ENCODE measurements around the gene ITGA6.

The ITGA6 gene

DNA sequence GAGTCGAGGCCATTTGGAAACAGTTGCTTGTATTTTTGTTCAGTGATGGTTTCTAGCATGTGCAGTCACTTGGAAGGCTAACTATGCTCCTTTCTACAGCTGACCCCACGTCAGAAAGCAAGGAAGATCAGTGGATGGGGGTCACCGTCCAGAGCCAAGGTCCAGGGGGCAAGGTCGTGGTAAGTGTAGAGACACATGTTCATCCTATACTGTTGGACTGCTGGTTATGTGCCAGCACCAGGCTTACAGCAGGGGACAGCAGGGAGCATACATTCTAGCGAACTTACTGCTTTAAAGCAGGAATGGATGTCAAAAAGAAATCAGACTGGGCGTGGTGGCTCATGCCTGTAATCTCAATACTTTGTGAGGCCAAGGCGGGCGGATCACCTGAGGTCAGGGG lies 40.0 kb downstream of the ITGA6 start:
- DNase-seq, result no peak

DNA sequence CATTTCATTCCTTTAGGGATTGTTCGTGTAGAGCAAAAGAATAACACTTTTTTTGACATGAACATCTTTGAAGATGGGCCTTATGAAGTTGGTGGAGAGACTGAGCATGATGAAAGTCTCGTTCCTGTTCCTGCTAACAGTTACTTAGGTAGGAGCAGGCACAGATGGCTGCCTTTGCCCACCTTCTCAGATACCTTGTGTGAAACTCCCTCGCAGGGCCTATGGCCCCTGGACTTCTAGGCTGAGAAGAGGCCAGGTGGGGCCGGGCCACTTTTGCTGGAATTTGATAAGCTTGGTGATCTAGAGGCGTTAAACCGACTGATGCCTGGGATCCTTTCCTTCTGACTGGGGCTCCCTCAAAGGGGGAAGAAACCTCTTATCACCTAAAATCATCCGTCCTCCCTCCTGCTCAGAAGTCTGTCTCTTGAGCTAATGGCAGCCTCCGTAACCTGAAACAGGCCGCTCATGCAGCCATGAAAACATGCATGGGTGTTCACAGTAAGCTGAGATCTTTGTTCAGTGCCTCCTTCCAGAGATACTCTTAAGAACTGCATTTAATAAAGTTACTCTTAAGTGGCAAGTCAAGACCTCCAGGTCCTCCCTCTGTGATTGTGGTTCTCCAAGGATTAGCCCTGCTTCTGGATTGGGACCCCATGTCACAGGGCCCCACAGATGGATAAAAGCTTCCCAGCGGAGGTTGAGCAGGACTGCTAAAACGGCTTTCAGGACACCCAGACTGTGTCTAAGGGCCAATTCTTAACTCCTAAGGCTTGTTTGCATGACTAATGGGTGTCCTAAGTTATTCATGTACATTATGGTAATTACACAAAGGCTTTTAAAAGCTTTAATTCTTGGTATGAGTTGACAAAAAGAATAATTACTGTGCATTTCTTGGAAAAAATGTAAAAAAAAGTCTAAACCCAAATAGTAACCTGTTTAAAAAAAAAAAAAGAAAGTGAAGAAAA lies 43.9 kb downstream of the ITGA6 start:
- no peak for DNase-seq

DNA sequence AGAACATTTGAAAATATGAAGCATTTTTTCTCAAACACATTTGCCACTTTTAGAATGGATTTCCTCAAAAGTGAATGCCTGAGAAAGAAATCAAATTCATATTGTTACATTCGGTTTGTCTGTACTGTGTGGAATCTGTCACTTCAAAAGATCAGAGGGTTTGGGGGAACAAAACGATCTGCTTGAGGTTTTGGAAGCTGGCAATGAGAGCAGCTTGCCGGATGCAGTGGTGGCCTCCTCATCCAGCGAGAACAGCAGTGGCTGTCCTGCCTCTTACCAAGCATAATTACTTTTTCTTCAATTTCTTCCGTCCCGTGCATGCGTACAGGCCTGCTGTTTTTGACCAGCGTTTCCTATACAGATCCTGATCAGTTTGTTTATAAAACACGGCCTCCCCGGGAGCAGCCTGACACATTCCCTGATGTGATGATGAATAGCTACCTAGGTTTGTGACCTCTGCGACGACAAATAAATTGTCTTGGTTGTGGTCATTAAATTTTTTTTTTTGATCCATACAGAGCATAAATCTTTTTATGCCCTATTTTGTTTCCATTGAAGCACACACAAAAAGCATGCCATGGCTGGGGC lies 45.2 kb downstream of the ITGA6 start:
- DNase-seq, result no peak

DNA sequence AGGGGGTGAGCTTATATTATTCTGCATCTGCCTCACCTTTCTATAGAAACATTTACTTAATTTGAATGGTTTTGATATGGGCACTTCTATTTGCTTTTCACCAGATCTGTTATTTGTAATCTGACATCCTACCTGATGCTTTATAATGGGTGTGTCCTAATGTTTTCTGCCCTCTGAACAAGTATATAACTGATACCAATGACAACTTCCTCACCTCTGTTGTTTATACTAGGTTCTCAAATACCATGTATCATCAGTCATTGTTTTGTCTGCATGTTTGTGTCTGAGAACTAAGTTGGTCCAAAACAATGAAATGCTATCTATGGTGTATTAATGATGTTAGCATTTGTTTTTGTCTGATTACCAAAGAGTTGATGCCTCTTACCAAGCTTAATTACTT lies 45.8 kb downstream of the ITGA6 start:
- DNase-seq, result no peak

DNA sequence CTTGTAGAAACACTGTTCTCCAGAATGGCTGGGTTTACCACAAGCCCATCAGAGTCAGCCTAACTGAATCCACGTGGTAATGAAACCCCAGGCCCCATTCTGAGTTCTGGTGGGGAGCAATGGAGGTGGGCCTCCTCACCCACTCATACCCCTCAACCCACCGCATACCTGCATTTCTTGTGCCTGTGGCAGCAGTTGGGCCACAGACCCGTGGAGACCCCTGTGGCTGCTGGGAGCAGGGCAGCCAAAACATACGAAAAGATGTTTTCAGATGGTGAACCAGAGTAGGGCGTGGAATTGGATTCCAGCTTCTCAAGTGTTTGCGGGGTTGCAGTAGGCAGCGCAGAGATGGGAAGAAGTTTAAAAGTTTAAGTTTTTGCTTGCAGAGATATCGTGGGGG lies 51.0 kb downstream of the ITGA6 start:
- DNase-seq, result no peak

DNA sequence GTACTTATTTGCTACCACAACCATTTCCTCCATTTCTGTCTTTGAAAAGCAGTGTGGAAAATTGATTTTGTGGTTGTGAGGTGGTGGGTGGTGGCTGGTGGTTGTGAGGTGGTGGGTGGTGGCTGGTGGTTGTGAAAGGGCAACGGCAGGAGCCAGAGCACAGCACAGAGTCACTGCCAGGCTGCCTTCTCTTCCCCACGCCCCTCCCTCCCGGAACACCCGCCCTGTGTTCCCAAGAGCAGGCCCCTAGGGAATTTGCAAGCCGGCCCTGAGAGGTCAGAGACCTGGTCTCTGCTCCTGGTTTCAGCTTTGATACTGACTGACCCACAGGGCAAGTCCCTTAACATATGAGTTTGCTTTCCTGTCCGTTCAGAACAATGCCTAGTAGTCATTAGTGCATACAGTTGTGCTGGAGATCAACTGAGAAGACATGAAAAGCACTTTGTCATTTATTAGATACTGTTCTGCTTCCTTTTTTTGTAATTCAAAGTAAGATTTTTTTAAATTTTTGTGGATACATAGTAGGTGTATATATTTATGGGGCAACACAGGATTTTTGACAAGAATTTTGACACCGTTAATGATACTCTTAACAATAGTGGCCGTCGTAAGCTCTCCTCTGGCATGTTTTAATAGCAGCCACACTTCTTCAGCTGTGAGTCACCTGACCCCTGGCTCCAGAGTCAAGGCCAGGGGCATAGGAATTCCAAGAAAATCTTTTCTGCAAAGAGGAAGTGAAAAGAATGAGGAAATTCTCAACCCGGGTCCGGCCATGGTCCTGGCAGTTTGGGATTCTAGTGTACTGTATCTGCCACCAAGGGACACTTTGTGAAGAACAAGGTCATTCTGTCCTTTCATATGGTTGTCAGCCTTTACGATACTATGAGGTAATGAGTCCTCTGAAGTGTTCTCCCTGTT lies 53.2 kb downstream of the ITGA6 start:
- no peak for DNase-seq

DNA sequence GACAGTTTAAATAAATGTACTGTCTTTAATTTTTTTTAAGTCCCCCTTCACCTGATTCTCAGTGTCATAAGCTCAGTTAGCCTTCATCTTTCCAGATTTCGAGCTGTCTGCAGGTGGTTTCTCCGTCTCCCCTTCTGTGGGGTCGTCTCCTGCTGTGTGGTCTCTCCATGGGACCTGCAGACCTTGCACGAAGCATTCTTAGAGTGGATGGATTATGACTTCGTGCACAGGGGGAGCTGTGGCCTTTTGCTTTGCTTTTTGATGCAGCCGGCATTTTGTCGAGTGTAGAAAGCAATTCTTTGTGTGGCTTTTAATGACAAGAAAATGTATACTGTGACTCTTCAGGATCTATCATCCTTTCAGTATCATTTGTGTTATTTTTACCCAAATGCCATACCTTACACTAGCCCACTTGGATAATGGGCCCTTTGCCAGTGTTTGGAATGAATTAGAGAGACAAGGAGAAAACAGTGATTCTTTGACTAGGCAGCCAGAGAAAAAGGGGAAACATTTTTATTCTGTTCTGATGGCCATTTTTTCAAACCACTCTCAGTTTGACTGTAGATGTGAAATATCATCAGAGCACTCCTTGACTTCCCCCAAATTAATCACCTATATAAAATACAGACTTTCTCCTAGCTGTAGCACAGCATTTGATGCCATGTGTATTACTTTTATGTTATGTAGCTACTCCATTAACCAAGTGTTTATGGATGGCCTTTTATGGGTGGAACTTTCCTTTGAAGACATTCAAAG lies 54.3 kb downstream of the ITGA6 start:
- DNase-seq, result no peak

DNA sequence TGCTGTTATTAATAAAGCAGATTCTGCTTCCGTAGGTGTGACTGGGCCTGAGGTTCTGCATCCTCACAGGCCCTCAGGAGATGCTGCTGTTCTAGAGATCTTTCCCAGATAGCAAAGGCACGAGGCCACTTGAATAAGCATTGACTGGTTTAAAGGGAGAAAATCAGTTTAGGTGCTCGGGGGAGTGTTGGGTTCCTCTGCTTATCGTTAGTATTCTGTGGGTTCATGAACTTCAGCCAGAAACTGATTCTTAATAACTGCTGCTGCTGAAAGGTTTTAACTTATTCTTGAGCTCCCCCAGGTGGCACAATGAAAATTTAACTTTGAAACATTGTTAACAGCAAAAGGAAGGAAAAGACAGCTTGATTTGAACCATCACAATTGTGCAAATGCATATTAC lies 56.9 kb downstream of the ITGA6 start:
- DNase-seq, result no peak

DNA sequence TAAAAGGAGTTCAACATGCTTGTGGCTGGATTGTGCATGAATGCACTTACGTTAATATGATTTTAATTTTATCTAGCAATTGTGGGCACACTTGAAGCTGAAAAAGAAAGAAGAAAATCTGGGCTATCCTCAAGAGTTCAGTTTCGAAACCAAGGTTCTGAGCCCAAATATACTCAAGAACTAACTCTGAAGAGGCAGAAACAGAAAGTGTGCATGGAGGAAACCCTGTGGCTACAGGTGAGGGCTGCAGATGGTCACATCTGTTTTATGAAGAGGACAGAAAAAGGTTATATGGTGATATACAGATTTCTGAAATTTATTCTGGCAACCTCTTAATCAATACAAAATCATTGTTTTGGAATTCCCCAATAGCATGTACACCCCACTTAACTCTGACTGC lies 57.3 kb downstream of the ITGA6 start:
- no peak for DNase-seq

DNA sequence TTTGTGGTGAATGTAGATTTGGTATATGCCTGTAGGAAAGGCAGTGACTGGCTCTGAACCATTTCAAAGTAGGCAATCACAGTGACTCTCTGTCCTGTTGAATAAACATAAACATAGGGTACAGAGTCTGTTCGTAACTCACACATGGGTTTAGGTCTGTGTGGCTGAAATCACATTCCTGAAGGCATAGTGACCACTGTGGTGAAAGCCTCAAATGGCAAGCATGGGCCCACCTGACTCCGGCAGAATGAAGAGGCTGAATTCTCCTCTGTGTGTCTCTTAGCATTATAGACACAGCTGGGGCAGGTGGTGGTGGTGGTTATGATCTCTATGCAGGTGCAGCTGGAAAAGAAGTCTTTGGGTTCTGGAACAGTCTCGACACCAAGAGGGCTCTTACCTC lies 61.2 kb downstream of the ITGA6 start:
- no peak for DNase-seq

DNA sequence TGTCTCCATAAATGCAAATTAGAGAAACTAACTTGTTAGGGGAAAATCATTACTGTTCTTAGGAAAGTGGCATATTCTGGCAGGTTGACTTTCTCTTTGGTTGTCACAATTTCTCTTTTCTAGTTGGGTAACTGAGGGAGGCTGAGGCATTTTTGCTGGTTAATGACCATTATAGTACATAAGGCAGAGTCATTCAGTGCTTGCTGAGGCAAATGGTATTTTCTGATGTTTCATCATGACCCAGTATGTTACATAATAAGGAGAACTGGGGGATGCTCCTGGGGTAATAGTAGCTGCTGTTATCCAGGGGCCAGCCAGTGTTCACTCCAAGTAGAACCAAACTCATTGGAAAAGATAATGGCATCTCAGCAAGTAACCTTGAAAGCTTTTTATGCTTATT lies 62.3 kb downstream of the ITGA6 start:
- DNase-seq, result no peak

DNA sequence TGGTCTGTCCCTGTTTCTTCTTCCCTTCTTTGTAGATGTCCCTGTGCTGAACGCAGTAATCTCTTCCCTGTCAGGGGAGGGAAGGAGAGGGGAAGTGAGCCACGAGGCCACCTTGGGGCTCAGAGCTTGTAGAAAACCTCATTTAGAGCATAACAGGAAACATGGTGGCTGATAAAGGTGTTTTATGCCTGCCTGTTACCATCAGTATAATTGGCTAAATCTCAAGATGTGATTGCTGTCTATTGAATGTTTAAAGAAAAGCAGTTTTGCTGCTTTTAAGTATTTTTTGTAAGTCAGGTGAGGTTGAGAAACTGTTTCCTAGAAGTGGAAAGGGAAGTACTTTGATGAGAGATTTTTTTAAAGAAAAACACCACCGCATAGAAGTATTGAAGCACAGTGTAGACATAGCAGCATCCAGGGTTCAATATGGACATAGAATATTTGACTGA lies 68.8 kb downstream of the ITGA6 start:
- DNase-seq, result no peak

DNA sequence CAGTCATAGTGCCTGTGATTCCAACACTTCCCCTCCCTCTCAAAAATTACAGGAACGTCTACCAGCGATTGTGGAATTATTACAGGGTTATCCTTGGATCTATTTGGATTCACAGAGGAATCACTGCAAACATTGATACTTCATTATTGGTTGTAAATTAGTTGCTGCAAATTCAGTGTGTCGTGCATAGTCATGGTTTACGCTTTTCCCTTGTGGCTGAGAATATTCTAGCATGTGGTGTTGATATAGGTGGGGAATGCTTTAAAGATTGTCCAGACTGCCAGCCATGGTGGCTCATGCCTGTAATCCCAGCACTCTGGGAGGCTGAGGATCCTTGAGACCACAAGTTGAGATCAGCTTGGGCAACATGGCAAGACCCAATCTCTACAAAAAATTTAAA lies 79.8 kb downstream of the ITGA6 start:
- no peak for DNase-seq

DNA sequence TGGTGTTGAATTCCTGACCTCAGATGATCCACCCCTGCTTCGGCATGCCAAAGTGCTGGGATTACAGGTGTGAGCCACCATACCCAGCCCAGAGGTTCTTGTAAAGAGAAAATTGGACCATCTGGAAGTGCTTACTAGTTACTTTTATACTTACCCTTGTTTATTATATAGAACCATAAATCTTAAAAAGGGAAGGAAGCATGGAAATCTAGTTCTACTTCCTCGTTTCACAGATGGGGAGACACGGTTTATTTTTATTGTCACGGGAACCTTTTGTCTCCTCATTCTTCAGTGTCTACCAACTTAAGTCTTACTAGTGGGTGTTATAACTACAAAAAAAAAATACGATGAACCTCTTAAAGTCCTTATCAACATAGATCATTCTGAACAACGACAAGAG lies 82.7 kb downstream of the ITGA6 start:
- no peak for DNase-seq

DNA sequence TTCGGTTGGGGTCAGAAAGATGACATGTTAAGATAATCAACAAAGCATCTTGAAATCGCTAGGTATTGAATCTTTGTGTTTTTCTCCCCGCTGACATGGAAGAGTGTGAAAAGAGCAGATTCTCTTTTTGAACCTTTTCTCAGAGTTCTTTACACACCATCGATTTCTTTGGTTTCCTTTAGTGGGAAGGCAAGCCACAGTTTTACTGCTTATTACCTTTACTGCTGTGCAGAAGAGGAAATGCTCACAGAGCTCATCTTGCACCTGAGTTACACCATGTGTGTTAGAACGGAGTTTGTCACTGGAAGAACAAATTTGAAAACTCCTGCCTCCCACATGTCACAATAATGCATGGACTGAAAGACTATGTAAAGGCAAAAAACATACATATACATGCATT lies 83.2 kb downstream of the ITGA6 start:
- no peak for DNase-seq

DNA sequence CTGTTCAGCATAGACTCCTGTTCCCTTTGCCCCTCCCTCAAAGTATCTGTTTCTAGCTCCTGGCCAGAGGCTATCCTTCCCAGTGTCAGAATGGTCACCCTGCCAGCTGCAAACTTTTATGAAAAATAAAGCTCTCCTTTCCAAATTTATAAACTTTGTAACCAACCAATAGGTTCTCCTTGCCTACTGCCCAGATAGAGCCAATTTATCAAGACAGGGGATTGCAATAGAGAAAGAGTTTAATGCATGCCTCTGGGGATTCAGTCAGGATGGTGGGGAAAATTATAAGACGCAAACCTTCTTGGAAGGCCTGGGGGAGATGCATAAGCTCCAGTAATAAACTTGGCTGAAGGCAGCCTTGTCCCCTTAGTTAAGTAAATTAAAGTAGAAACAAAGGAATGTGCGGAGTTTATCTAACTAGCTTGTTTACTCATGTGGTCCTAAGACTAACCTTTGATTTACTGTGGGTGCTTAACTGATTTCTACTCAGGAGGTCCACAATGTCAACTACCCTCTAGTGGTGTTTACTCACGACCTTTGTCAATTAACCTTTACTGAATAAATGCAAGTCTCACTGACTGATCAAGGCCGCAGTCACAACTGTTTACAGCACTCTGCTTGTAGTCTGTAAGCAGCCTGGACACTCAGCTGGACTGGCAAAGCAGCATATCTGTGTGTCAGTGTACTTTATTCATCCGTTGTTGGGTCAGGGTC lies 85.6 kb downstream of the ITGA6 start:
- DNase-seq, result no peak

DNA sequence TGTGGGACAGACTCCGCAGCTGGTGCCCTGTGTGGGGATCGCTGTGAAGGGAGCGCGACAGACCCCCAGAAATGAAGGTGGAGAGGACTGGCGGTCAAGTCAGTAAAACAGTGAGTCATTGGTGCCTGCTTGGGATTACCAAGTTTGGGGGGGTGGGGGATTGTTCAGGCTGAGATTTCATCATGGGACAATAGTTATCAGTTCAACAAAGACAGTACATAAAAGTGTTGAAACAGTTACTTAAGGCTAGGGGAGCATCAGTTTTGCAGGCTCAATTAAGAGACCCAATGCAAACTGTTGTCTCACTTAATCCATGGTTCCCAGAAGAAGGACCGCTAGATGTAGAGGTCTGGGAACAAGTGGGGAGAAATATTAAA lies 86.1 kb downstream of the ITGA6 start:
- no peak for DNase-seq

DNA sequence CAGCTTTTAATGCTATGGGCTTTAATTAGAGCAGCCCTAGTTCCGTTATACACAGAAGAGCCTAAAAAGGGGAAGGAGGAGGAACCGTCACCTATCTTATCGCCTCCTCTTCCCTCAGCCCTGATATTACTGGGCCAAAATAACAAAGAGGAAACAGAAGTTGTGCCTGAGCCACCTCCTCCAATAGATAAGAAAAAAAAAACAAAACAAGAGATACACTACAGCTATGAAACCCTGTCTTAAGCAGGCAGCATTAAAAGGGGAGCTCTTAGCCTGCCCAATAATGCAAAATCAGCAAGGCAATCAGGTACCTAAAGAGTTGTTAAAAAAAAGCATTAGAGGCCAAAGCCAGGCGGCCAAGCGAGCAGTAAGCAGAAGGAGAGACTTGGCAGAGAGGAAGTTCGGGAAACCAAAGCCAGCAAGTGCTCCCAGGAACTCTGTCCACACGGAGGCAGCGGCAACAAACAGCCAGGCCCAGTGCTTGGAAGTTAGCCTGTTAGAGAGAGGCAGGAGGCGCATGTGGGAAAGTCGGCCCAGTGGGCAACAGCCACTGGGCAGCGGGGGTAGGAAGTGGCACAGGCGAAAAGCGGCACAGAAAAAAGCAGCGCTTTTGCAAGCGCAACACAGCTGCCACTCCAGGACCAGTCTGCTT lies 86.7 kb downstream of the ITGA6 start:
- no peak for DNase-seq

DNA sequence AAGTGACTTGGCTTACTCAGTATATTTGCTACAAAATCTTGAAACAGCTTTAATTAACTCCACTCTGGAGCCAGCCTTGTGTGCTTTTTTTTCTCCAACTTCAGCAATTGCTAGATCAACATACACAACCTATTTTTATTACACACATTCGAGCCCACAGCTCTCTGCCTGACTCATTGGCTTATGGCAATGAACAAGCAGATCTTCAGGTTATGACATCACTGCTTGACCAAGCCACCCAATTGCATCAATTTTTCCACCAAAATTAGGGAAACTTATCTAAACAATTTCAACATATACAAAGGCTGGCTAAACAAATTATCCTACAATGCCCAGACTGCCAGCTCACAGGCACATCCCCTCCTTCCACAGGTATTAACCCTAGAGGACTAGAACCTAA lies 88.9 kb downstream of the ITGA6 start:
- DNase-seq, result no peak

DNA sequence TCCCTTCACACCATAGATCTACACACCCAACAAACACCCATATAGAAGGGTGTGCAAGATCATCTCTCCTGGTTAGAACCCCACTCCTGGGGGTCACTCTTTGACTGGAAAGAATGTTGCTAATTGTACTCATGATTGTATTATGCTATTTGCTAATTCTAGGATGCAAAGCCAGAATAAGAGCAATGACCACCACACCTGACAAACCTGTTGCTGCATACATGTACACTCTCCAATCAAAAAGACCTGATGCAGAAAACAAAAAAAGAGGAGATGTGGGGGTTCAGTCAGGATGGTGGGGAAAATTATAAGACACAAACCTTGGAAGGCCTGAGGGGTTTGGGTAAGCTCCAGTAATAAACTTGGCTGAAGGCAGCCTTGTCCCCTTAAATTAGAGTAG lies 91.6 kb downstream of the ITGA6 start:
- no peak for DNase-seq

DNA sequence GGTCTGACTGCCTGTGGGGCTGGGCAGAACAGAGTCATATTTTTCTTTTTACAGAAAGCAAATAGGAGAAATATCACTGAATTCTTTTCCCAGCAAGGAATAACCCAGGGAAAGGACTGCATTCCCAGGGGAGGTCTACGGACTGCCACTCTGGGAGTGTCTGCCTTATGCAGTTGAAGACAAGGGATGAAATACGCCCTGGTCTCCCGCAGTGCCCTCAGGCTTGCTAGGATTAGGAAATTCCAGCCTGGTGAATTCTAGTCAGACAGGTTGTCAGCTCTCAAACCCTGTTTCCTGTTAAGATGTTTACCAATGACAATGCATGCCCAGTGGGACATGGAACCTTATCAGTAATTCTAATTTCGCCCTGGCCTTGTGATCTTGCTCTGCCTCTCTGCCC lies 98.2 kb downstream of the ITGA6 start:
- DNase-seq, result no peak

DNA sequence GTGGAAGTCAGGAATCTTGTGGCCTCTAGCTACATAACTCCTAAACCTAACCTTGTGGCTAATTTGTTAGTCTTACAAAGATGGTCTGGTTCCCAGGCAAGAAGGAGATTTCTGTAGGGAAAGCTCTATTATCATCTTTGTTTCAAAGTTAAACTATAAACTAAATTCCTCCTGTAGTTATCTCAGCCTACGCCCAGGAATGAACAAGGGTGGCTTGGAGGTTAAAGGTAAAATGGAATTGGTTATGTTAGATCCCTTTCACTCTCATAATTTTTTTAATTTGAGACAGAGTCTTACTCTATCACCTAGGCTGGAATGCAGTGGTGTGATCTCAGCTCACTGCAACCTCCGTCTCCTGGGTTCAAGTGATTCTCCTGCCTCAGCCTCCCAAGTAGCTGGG lies 103.9 kb downstream of the ITGA6 start:
- DNase-seq, result no peak
